ENCODE data around the gene GPR17. TPM values are rescaled to one million over a fixed set of nuclear protein-coding genes. Genes with fewer than 3 reads are reported as not detected.

GPR17 gene
- total RNA-seq, 1 donor from 2014 or later: not detected

DNA sequence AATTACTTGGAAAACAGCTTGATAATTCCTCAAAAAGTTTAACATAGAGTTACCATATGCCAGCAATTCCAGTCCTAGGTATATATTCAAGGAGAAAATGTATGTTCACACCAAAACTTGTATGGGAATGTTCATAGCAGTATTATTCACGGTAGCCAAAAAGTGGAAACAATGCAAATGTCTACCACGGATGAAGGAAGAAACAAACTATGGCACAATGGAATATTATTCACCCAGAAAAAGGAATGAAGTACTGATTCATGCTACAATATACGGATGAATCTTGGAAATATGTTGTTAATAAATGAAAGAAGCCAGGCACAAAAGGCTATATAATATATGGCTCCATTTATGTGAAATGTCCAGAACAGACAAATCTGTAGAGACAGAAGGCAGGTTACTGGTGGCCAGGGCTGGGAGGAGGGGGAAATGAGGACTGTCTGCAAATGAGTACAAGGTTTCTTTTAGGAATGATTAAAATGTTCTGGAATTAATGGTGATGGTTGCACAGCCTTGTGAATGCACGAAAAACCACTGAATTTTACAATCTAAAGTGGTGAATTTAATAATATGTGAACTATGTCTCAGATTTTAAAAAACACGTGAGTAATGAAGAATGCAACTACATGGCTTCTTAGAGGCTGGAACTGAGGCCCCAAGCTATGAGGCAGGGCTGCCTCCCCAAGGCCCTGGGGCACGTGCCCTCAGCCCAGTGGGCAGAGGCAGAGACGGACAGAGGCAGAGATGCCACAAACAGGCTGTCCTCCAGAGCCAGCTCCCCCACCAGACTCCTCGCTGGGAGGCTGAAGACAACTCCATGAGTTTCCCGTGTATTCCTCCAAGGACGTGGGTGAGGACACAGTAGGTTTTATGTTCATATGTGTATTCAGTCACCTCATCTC is 24.4 kb downstream of the GPR17 start:
- DNase-seq (ENCODE audit: low read depth, low spot score): no peak

DNA sequence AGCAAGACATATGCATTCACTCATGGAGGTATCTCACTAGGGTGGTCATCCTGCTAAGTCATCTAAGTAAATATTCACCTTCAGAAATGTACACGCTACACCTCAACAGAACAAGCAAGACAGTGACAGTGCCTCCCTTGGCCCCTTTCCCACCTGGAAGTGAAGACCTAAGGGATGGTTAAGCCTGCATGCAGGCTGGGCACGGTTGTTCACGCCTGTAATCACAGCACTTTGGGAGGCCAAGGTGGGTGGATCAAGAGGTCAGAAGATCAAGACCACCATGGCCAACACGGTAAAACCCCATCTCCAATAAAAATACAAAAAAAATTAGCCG is 25.0 kb downstream of the GPR17 start:
- no peak for DNase-seq (ENCODE audit: low read depth, low spot score)

DNA sequence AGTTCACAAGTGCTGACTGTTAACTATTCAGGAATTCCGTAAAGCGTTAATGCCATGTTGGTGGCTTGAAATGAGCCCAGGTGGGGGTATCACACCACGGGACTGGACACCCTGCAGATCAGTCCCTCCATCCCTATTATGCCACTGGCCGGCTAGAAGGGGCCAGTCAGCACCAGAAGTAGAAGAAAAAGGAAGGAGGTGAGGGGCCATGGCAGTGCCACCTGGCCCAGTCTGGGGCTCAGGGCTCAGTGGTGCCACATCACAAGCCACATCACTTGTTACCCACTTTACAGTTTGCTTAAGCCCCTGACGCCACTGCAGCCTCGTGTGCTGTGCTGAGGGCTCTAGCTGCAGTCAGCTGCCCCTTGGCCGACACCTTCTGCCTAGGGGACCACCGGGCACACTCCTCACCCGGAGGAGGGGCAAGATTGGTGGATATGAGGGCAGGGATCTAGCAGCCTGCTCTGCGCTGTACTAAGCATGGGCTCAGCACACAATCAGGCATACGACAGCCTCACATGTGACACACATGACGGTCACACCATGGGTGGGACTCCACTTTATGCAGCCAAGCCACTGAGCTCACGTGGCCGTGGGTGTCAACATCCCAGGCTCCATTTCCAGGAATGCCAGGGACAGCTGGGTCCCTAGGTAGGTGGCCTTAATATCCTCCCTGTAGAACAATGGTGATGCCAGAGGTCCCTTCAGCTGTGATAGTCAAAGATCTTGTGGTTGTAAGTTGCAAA is 25.8 kb downstream of the GPR17 start:
- no peak for DNase-seq (ENCODE audit: low read depth, low spot score)

DNA sequence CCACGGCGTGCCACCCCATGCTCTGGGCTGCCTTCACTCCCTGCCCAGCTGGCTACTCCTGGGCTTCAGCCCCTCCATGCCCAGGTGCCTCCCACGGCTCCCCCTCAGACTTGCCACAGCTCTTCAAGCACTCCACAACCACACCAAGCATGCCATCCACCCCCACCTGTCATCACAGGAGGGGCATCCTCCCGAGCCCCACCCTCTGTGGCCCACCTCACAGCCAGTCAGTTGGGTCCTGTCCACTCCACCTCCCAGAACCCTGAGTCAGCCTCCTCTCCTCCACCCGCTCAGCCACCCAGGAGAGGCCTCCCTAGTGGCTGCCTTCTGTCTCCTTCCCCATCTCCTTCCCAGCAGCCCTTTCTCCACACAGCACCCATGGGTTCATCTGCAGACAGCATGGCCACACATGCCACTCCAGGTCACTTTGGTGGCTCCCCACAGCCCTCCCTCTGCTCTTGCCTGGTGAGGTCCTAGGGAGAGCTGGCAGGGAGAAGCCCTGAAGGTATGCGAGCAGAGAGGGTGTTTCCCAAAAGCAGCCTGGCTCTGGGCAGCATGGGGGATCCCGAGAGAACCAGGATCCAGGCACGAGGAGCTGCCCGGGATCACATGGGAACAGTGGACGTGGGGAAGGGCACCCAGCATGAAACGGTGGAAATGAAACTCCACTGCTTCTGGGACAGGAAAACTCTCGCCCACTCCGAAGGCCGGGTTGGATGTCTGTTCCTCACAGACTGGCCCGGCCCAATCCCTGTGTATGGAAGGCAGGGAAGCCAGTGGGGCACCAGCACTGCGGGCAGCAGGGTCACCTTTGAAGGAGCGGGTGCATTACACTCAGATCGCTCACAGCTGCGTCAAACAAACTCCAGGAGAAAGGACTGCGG is 26.6 kb downstream of the GPR17 start:
- no peak for DNase-seq (ENCODE audit: low read depth, low spot score)

DNA sequence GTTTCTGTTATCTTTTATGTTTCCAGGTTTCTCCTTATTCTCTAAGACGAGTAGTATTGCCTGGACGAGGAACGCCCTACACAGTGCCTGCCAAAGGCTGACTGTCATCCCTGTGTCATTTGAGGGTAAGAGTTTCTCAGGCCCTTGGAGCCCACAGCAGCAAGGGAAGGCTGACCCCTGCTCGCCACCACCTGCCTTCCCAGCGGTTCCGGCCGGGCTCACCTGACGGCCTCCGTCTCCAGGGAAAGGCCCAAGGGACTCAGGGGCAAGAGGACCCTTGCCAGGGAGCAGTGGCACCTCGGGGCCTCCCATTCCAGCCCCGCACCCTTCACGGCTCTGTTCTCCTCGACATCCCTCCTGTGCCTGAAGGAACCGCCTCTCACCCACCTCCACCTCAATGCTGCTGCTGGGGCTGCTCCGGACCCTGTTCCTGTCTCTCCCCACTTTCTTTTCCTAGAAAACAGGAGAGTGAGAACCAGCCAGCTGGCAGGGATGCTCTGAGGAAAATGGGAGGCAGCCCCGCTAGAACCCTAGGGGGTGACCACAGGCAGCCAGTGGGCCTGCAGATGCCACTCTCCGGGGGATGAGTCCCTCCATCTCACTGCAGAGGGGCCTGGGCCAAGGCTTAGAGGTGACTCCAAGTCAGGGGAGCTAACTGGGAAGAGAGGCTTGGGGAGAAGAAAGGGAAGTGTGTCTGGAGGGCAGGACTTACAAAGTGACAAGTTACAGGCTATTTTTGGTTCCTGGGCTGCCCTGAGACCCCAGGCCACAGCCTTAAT is 27.5 kb downstream of the GPR17 start:
- DNase-seq (ENCODE audit: low read depth, low spot score): no peak

DNA sequence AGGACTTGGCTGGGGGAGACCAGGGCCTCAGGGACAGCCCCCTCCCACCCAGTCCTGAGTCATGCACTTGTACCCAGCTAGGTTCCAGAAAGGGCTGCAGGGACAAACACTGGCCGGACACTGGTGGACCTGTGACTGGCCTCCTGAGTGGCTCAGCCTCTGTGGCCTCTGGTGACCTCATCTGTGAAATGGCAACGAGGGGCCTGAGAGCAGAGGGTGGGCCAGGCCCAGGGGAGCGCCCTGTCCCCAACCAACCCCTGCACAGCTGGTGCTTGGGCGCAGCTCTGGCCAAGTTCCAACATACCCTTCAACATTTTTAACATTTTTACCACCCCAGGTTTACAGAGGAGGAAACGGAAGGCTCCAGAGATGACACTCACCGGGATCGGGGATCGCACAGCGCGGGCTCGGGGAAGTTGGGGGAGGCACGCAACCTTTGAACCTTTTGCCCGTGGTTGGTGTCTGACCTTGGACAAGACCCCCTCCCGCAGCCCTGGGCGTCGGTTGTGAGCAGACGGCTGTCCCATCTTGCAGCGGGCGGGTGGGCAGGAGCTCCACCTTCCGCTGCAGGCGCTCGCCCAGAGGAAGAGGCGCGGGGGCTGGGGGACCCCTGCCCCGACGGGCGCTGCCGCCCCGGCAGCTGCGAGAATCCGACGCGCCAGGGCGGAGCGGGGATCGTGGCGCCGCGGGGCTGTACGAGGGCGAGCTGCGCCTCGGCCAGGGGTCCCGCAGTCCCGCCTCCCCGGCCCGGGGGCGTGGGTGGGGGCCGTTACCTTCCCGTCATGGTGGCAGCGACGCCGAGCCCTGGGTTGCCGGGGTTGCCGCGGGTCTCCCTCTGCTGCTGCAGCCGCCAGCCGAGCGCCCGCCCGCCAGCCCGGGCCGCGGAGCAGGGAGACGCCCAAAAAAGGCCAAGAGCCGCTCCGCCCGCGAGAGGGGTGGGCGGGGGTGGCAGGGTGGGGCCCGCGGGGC is 28.6 kb downstream of the GPR17 start:
- DNase-seq (ENCODE audit: low read depth, low spot score): no peak

DNA sequence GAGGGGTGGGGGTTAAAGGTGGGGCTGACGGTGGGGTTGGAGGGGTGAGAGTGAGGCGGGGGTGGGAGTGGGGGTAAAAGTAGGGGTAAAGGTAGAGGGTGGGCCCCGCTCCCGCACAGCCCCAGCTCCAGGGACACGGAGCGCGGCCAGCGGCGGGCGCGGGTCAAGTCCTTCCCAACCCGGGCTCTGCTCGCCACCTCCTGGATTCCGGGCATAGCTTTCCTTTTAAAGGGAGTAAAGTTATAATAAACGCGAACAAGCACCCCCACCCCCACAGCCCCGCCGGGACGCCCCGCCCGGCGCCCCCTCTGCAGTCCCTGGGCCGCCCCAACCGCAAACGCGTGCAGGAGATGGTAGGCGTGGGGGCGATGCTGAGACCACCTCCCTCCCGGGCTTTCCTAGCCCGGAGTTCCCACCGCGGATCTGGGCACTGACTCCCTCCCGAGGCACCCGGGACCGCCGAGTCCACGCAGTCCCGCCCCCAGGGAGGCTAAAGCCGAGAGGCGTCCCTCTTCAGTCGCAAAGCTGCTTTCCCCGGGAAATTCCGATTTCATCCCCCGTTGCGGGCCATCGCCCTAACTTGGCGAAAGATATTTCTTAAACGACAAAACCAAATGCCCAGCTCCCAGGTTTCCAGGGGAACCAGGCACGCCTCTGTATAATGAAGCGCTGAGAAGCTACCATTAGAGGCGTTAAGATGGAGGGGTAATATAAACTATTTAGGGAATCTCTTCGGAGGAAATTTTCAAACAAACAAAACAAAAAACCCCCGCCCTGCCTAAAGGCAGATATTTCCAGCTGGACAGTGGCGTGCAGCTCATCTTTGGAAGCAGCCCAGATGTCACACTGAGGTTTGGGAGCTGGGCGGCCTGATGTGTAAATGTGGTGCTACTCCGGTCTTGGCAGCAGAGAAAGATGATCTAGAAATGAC is 29.6 kb downstream of the GPR17 start, which contains the start of gene LIMS2:
Gene LIMS2, minus strand, starts transcription at position 200 of the 931 bp plus-strand sequence. CDS start 506 bp downstream, outside the sequence.
- no peak for DNase-seq (ENCODE audit: low read depth, low spot score)

DNA sequence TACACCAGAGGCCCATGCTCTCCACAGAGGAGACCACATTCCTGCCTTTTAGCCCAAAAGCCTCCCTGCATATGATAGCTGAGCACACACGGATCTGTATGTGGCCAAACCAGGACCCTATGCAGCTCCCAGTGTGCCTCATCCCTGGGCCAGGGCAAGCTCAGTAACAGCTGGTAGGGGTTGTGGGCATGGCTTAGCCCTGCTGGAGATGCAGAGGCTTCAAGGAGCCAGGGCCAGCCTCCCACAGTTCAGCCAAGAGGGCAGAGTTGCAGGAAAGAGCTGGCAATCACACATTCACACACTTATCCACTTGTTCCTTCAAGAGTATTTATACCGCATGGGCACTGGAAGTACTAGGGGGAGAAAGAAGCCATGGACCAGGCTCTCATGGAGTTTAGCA is 31.0 kb downstream of the GPR17 start:
- no peak for DNase-seq (ENCODE audit: low read depth, low spot score)

DNA sequence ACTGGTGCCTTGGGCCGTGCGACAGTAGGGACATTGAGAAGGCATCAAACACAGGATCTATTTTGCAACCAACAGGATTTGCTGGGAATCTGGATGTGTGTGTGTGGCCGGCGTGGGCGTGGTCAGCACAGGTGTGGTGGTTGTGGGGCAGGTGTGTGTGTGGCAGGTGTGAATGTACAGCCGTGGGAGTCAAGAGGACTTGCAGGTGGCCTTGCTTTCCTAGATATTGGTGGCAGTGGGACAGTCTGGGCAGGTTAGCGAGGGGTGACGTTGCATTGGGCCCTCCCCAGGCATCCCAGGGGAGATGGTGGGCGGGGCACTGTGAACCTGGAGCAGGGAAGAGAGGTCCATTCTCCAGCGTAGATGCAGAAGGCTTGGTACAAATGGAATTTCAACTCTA is 32.6 kb downstream of the GPR17 start:
- DNase-seq (ENCODE audit: low read depth, low spot score): no peak

DNA sequence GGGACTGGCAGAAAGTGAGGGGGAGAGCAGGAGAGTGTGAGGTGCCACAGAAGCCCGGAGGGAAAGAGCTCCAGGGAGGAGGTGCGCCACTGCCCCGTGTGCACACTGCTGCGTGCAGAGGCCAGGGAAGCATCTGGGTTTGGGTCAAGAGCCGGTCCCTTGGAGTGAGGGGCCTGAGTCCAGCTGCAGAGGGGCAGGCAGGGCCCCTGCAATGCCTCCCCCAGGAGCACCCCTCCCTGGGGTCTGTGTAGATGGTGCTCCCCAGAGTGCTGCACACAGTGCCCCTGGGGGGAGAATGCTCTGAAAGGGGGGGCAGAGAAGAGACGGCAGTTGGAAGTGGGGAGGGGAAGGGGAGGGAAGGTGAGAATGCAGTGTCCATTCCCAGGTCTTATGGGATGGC is 33.0 kb downstream of the GPR17 start:
- DNase-seq (ENCODE audit: low read depth, low spot score): no peak

DNA sequence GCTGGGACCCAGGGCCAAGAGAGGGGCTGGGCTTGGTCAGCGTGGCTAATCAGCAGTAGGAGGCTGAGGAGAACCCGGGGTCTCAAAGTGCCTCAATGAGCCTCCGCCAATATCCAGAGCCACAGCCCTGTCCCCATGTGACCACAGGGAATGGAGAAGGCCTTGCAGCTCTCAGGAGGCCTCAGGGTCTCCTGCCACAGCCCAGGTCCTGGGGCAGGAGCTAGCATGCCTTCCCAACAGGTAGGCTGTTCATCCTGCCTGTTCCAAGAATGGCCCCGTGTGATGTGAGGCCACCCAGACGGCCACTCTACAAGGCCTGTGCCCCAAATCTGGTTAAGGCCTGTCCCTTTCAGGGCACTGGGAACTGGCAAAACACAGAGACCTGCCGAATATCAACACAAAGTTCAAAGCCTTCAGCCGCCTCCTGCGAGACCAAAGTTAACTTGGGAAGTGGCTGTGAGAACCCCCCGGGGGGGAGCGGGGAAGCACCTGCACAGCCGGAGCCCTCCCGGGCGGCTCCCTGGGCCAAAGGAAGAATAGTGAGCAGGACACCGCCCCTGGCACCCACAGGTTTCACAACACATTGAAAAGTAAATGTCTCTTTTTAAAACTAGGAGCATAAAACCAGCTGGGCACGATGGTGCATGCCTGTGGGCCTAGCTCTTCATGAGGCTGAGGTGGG is 33.9 kb downstream of the GPR17 start:
- no peak for DNase-seq (ENCODE audit: low read depth, low spot score)

DNA sequence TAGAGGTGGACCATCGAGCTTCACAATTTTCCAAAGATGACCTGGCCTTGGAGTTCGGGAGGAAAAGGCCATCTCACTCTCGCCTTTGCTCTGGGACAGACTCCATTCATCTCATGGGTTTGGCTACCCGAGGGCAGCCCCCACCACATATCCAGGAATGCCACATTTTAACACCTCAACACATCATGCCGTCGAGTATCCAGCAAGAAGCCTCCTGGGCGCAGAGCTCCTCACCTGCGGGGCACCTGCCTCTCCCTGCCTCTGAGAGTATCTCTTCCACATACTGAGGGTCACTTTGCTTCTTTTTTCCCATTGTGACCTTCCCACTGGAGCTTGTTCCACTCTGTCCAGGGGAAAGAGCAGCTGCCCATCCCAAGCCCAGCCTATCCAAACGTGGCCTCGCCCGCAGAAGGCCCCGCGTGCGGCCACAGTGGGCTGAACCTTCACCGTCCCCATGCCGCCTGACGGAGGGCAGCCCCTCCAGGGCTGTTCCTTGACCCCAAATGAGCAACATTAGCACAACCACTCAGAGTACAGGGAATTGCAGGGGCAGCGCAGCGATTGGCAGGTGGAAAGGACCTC is 34.8 kb downstream of the GPR17 start:
- DNase-seq (ENCODE audit: low read depth, low spot score): no peak

DNA sequence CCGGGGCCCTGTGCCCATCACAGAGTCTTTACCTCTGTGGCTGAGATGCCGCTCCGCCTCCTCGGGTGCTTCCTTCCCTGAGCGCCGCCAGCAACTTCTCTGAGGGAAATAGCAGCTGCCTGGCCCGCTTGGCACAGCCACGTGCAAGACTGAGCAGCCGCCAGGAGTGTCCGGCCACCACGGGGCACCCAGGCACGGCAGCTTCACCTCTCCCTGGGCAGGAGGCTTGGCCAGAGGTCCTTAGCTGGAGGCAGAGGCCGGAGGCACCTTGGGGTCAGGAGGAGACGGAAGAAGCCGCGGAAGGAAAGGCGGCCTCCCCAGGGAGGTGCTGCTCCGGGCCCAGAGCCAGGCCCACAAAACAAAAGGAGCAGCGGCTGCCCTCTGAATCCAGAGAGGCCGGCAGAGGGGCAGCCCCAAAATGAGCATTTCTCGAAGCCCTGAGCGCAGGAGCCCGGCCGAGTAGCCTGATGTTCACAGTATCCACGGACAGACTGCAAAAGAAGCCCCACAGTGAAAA is 35.4 kb downstream of the GPR17 start:
- DNase-seq (ENCODE audit: low read depth, low spot score): no peak

DNA sequence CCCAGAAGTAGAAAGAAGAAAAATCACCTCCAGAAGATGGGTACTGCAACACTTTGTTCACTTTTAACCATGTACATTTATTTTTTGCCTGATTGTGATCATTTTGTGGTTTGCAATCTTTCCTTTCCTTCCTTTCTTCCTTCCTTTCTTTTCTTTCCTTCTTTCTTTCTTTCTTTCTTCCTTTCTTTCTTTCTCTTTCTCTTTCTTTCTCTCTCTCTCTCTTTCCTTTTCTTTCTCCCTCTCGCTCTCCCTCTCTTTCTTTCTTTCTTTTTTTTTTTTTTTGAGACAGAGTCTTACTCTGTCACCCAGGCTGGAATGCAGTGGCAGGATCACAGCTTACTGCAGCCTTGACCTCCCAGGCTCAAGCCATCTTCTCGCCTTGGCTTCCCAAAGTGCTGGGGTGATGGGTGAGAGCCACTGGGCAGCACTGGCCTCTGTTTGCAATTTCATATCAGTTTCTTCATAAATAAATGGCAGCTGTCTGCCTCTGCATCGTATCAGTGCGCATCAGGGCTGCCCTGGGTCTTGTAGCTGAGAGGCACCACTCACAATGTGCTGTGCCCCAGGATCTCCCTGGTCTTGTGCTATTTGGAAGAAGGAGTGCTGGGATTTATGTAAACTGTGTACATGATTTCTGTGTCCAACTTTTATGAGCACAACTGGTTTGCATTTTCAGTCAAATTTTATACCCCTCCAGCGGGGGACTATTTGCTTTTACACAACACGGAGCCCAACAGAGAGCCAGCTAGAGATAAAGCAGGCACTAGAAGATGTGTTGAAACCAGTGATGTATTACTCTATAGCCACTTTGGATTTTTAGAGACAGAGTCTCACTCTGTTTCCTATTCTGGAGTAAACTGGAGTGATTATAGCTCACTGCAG is 36.3 kb downstream of the GPR17 start:
- no peak for DNase-seq (ENCODE audit: low read depth, low spot score)

DNA sequence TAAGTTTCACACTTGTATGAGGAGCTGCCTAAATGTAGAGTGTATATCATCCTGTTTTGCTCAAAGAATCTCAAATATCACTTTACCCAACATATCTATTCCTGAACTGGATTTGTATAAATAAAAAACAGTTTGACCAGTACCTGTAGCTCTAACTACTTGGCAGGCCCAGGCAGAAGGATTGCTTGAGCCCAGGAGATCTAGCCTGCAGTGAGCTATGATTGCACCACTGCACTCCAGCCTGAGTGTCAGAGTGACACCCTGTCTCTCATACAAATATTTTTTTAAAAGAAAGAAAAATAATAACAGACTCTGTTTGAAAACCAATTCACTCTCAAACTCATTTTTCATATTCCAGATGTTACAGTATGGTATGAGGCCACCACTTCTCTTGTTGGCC is 37.1 kb downstream of the GPR17 start:
- DNase-seq (ENCODE audit: low read depth, low spot score): no peak

DNA sequence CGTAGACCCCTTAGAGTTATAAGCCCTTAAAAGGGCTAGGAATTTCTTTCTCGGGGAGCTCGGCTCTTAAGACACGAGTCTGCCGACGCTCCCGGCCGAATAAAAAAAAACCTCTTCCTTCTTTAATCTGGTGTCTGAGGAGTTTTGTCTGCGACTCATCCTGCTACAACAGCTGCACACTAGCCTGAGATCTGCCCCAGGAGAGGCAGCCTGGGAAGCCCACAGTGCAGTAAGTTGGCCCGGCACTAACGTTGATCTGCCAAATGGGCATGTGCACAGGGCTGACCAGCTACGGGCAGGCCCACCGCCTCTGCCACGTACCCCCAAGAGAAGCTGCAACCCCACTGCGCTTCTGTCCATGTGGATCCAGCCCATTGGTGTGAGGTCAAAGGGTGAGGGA is 37.8 kb downstream of the GPR17 start:
- no peak for DNase-seq (ENCODE audit: low read depth, low spot score)

Measured in pulmonary artery endothelial cell (primary cell).